Lower leg skin (tissue), 3 donors: ENCODE data around the gene PKP2.

Experiments
- CTCF ChIP-seq, 3 donors: fragments of 450-650 bp; IDR thresholded peaks; one replicate each; pipeline ENCODE4 v1.5.1; 2016; ENCODE audit warnings: antibody characterized with exemption in 3 of 3, mild to moderate bottlenecking in 3 of 3, moderate library complexity in 2 of 3
- POLR2A ChIP-seq, 2 donors: fragments of 450-650 bp; IDR thresholded peaks; one replicate each; pipeline ENCODE4 v1.6.1; 2016 to 2017; ENCODE audit warnings: antibody characterized with exemption in 2 of 2, mild to moderate bottlenecking in 1 of 2, moderate library complexity in 1 of 2

- no peak for TF ChIP-seq CTCF (IDR thresholded peaks at IDR 0.05)
- TF ChIP-seq POLR2A (IDR thresholded peaks at IDR 0.05), result no peak
Observed at GRCh38 chr12:32870716-32871115, 25.9 kb downstream of the PKP2 start.
